KMS-11 (cell line): ENCODE data around the gene LRRC10.

Source experiments
- H2AFZ ChIP-seq: fragments of 200-600 bp; sonication (generic); 2 replicates; pipeline ENCODE4 v1.6.1; 2016; ENCODE audit warnings: antibody characterized with exemption, mixed run types, low read depth
- H3K27ac ChIP-seq: fragments of 200-600 bp; sonication (generic); 2 replicates; pipeline ENCODE4 v1.6.1; 2016; ENCODE audit warnings: mild to moderate bottlenecking, mixed run types
- H3K27me3 ChIP-seq: fragments of 200-600 bp; sonication (generic); 2 replicates; pipeline ENCODE4 v1.6.1; 2017; ENCODE audit warnings: mild to moderate bottlenecking, low read depth, mixed run types, moderate library complexity; ENCODE audit not compliant: insufficient read depth
- H3K36me3 ChIP-seq: fragments of 200-600 bp; sonication (generic); 2 replicates; pipeline ENCODE4 v1.6.1; 2017; ENCODE audit warnings: mild to moderate bottlenecking, mixed run types; ENCODE audit not compliant: insufficient read depth
- H3K4me1 ChIP-seq: fragments of 200-600 bp; sonication (generic); 2 replicates; pipeline ENCODE4 v1.6.1; 2016; ENCODE audit warnings: mild to moderate bottlenecking, low read depth, mixed run types; ENCODE audit not compliant: poor library complexity, severe bottlenecking
- H3K4me2 ChIP-seq: fragments of 200-600 bp; sonication (generic); 2 replicates; pipeline ENCODE4 v1.7.0; 2016; ENCODE audit warnings: mild to moderate bottlenecking, mixed run types
- H3K4me3 ChIP-seq: fragments of 200-600 bp; sonication (generic); IDR thresholded peaks from 2 replicates; pipeline ENCODE4 v1.6.1; 2017; ENCODE audit warnings: low read depth, low read length, mixed read lengths; ENCODE audit not compliant: insufficient read depth
- H3K79me2 ChIP-seq: fragments of 200-600 bp; sonication (generic); 2 replicates; pipeline ENCODE4 v1.6.1; 2016; ENCODE audit warnings: low read depth, mixed run types; ENCODE audit not compliant: insufficient read depth
- H3K9ac ChIP-seq: fragments of 200-600 bp; sonication (generic); 2 replicates; pipeline ENCODE4 v1.6.1; 2016; ENCODE audit warnings: mild to moderate bottlenecking, mixed run types
- H4K20me1 ChIP-seq: fragments of 200-600 bp; sonication (generic); 2 replicates; pipeline ENCODE4 v1.6.1; 2016; ENCODE audit warnings: mild to moderate bottlenecking, mixed run types; ENCODE audit not compliant: insufficient read depth
- TF ChIP-seq, protein P1 (sequence below): fragments of 200-600 bp; sonication (generic); conservative IDR thresholded peaks from 2 replicates; pipeline ENCODE4 v1.6.1; 2017; ENCODE audit warnings: low read depth, mild to moderate bottlenecking, antibody characterized with exemption, low read length, moderate library complexity, mixed read lengths

Gene LRRC10, protein sequence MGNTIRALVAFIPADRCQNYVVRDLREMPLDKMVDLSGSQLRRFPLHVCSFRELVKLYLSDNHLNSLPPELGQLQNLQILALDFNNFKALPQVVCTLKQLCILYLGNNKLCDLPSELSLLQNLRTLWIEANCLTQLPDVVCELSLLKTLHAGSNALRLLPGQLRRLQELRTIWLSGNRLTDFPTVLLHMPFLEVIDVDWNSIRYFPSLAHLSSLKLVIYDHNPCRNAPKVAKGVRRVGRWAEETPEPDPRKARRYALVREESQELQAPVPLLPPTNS

DNA sequence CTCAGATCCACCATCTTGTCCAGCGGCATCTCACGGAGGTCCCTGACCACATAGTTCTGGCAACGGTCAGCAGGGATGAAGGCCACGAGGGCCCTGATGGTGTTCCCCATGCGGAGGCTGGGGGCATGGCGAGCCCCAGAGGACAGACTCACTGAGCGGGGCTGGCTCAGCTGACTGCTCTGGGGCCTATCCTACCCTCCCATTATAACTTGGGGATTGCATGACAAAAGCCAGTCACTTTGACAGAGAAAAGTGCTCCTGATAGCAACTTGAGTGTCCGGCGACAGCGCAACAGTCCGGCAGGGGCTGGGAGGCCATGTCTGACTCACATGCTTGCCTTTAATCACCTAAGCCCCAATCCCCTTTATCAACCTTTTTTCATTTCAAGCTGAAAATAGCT lies at the start of gene LRRC10:
Gene LRRC10 (minus strand): TSS at position 179 of the 400 bp plus-strand sequence. CDS start 69 bp downstream, at position 110.
- H3K4me1 ChIP-seq = no peaks in the 10 kb centered on the region
- no peak within 1 kb of the TSS for H3K9ac ChIP-seq
- H3K27me3 ChIP-seq = no peaks in the 10 kb centered on the region
- TF ChIP-seq, protein P1, sequence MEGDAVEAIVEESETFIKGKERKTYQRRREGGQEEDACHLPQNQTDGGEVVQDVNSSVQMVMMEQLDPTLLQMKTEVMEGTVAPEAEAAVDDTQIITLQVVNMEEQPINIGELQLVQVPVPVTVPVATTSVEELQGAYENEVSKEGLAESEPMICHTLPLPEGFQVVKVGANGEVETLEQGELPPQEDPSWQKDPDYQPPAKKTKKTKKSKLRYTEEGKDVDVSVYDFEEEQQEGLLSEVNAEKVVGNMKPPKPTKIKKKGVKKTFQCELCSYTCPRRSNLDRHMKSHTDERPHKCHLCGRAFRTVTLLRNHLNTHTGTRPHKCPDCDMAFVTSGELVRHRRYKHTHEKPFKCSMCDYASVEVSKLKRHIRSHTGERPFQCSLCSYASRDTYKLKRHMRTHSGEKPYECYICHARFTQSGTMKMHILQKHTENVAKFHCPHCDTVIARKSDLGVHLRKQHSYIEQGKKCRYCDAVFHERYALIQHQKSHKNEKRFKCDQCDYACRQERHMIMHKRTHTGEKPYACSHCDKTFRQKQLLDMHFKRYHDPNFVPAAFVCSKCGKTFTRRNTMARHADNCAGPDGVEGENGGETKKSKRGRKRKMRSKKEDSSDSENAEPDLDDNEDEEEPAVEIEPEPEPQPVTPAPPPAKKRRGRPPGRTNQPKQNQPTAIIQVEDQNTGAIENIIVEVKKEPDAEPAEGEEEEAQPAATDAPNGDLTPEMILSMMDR = no peak
- no peaks in the 10 kb centered on the region for H4K20me1 ChIP-seq
- no peak within 1 kb of the TSS for H2AFZ ChIP-seq
- H3K79me2 ChIP-seq = no peaks in the 10 kb centered on the region
- no peaks in the 10 kb centered on the region for H3K36me3 ChIP-seq
- no peak within 1 kb of the TSS for H3K27ac ChIP-seq
- H3K4me3 ChIP-seq = no peak within 1 kb of the TSS
- no peak within 1 kb of the TSS for H3K4me2 ChIP-seq

DNA sequence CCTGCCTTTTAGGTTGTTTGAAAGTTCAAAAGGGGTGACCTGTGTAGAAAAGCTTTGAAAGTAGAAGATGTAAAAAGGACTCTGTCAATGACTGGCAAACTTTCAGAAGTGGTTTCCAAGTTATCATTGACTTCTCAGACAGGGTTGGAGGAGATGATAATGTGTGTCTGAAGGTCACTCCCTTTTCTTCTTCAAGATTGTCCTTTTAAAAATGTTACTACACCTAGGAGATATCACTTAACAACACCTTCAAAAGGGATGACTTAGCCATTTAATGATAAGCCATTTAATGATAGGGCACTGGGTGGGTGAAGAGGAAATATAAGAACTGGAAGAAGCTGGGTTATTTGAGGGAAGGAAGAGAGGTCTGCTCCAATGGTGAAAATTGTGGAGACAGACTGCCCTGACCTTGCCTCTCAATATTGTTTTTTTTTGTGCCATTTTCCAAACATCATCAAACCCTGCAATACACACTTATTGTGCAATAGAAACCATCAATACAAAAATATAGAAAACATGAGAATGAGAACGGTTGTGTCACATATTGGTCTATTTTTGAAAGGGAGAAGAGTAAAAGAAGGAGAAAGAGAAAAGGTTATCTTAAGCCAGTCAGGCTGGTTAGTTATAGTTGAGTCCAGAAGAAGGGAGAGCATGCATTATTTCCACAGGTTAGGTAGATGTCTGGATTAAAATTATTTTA lies 49.6 kb upstream of the LRRC10 start:
- Histone ChIP-seq H3K27ac (no peak overlapping the region), H3K4me3 (no peak overlapping the region), H4K20me1 (no peaks in the 10 kb centered on the region), H3K4me2 (no peak overlapping the region), H3K36me3 (no peaks in the 10 kb centered on the region), H3K27me3 (no peaks in the 10 kb centered on the region), H3K4me1 (no peaks in the 10 kb centered on the region), H2AFZ (no peak overlapping the region), H3K79me2 (no peaks in the 10 kb centered on the region), H3K9ac (no peak overlapping the region)
- TF ChIP-seq, protein P1 = no peak

DNA sequence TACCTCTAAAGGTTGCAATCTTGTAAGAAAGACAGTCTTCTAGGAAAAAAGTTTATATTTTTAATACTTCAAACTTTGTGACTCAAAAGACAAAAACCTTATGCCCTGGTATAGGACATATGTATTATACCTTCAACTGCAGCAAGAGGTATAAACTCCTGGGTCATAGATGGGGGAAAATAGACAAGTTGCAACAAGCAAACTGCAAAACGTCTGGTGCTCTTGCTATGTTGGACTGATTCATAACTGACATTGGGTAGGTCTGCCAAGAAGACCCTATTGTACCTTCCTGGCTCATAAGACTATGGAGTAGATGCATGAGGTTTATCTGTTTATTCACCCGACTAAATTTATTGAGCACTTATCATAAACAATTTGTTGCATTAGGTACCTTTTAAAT lies 47.5 kb upstream of the LRRC10 start:
- H4K20me1 ChIP-seq = no peaks in the 10 kb centered on the region

DNA sequence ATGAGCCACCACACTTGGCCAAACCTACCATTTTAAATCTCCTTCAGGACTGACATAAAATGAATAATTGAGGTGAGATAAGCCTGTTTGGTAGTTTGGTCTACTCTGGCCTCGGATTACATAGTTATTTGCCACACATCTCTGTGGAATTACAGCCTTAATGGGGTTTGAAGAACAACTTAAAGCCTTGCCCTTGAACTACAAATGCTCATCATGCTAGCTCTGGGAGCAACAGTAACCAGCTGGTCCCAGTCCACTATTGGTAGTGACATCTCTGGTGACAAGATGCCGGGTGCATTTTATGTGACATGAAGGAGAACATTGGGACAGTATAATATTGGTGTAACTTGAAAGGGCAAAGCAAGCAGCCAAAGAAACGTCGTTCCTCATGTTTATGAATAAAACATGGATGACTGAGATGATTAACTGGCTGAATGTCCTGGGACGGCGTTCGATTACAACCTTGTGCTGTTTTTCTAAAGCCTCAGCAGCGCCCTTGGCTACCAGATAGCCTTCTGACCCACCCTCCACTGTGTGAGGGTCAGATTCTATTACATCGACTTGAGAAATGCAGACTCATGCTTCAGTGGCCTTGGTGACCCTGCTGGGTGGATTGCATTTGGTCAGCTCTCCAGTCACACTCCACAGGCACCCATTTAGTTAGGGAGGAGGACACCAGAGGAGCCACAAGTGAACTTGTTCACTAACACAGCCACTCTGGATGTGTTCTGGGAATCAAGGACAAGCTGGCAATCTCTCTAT lies 46.9 kb upstream of the LRRC10 start:
- H3K36me3 ChIP-seq = no peaks in the 10 kb centered on the region
- no peaks in the 10 kb centered on the region for H3K79me2 ChIP-seq
- H3K27me3 ChIP-seq = no peaks in the 10 kb centered on the region
- no peak overlapping the region for H3K4me3 ChIP-seq
- H3K9ac ChIP-seq = no peak overlapping the region
- H3K27ac ChIP-seq = no peak overlapping the region
- no peak overlapping the region for H3K4me2 ChIP-seq
- no peaks in the 10 kb centered on the region for H3K4me1 ChIP-seq
- TF ChIP-seq, protein P1 = no peak
- H4K20me1 ChIP-seq = no peaks in the 10 kb centered on the region
- H2AFZ ChIP-seq = no peak overlapping the region

More for the DNA sequence above, 47.5 kb upstream of the LRRC10 start:
- Histone ChIP-seq H3K4me3 (no peak overlapping the region), H3K27ac (no peak overlapping the region), H3K9ac (no peak overlapping the region), H3K27me3 (no peaks in the 10 kb centered on the region), H3K36me3 (no peaks in the 10 kb centered on the region), H3K79me2 (no peaks in the 10 kb centered on the region), H2AFZ (no peak overlapping the region), H3K4me1 (no peaks in the 10 kb centered on the region), H3K4me2 (no peak overlapping the region)
- TF ChIP-seq, protein P1 = no peak
